ENCODE data around the gene SCUBE1.

The SCUBE1 gene

GRCh38 chr22:43233529-43233928 is 109.6 kb downstream of the SCUBE1 start:
- H3K9me3 Mint-ChIP-seq, result no peaks in the 10 kb centered on the region
- peaks cover 58% of the 10 kb centered on the region for H3K27me3 Mint-ChIP-seq (ENCODE audit: low read depth, poor library complexity)
- no peak overlapping the region for H3K27ac Mint-ChIP-seq
- no peak for DNase-seq
- H3K4me3 Mint-ChIP-seq, result no peak overlapping the region
- no peak for TF ChIP-seq CTCF (IDR thresholded peaks at IDR 0.05)
- peaks cover 16% of the 10 kb centered on the region for H3K36me3 Mint-ChIP-seq (ENCODE audit: low read depth)
- H3K4me1 Mint-ChIP-seq, result peaks cover 39% of the 10 kb centered on the region

GRCh38 chr22:43232445-43232844 is 110.7 kb downstream of the SCUBE1 start:
- no peak for TF ChIP-seq CTCF (IDR thresholded peaks at IDR 0.05)
- Mint-ChIP-seq H3K27ac (no peak overlapping the region), H3K27me3 (ENCODE audit: low read depth, poor library complexity) (peaks cover 49% of the 10 kb centered on the region), H3K36me3 (ENCODE audit: low read depth) (peaks cover 16% of the 10 kb centered on the region), H3K4me1 (peaks cover 45% of the 10 kb centered on the region), H3K4me3 (no peak overlapping the region), H3K9me3 (no peaks in the 10 kb centered on the region)
- DNase-seq, result no peak

GRCh38 chr22:43231724-43232034 is 111.5 kb downstream of the SCUBE1 start:
- H3K4me1 Mint-ChIP-seq, result peaks cover 50% of the 10 kb centered on the region
- peaks cover 45% of the 10 kb centered on the region for H3K27me3 Mint-ChIP-seq (ENCODE audit: low read depth, poor library complexity)
- H3K9me3 Mint-ChIP-seq, result no peaks in the 10 kb centered on the region
- no peak overlapping the region for H3K4me3 Mint-ChIP-seq
- peaks cover 15% of the 10 kb centered on the region for H3K36me3 Mint-ChIP-seq (ENCODE audit: low read depth)
- no peak for DNase-seq
- no peak overlapping the region for H3K27ac Mint-ChIP-seq
- TF ChIP-seq CTCF (IDR thresholded peaks at IDR 0.05), result no peak

- Mint-ChIP-seq H3K9me3 (no peaks in the 10 kb centered on the region), H3K36me3 (ENCODE audit: low read depth) (peaks cover 12% of the 10 kb centered on the region), H3K27ac (no peak overlapping the region), H3K4me3 (no peak overlapping the region), H3K27me3 (ENCODE audit: low read depth, poor library complexity) (peaks cover 39% of the 10 kb centered on the region), H3K4me1 (peaks cover 50% of the 10 kb centered on the region)
- peak; percentile 94 for TF ChIP-seq CTCF (IDR thresholded peaks at IDR 0.05)
- peak; percentile 81 for DNase-seq
Observed at GRCh38 chr22:43230971-43231723, 112.0 kb downstream of the SCUBE1 start.

- no peak for TF ChIP-seq CTCF (IDR thresholded peaks at IDR 0.05)
- DNase-seq, result no peak
- no peaks in the 10 kb centered on the region for H3K9me3 Mint-ChIP-seq
- H3K36me3 Mint-ChIP-seq (ENCODE audit: low read depth), result peaks cover 12% of the 10 kb centered on the region
- H3K27ac Mint-ChIP-seq, result no peak overlapping the region
- peaks cover 34% of the 10 kb centered on the region for H3K27me3 Mint-ChIP-seq (ENCODE audit: low read depth, poor library complexity)
- no peak overlapping the region for H3K4me3 Mint-ChIP-seq
- H3K4me1 Mint-ChIP-seq, result peaks cover 51% of the 10 kb centered on the region
Observed at GRCh38 chr22:43230571-43230970, 112.6 kb downstream of the SCUBE1 start.

- Mint-ChIP-seq H3K36me3 (ENCODE audit: low read depth) (peaks cover 20% of the 10 kb centered on the region), H3K9me3 (no peaks in the 10 kb centered on the region), H3K4me1 (peaks cover 67% of the 10 kb centered on the region)
Observed at GRCh38 chr22:43228863-43229262, 114.3 kb downstream of the SCUBE1 start.

More at GRCh38 chr22:43228863-43229262, 114.3 kb downstream of the SCUBE1 start:
- no peak for TF ChIP-seq CTCF (IDR thresholded peaks at IDR 0.05)
- no peak overlapping the region for H3K27ac Mint-ChIP-seq
- no peak overlapping the region for H3K4me3 Mint-ChIP-seq
- H3K27me3 Mint-ChIP-seq (ENCODE audit: low read depth, poor library complexity), result peaks cover 37% of the 10 kb centered on the region
- no peak for DNase-seq

Measured in nephron progenitor cell (in vitro differentiated cells).